NCI-H748 (cell line): ENCODE data around the gene HES3.

Experiments used
- DNase-seq: peaks from one replicate; lab custom pipeline; 2025; ENCODE audit not compliant: unreplicated experiment; lab: John Stamatoyannopoulos, UW

The HES3 gene

DNA sequence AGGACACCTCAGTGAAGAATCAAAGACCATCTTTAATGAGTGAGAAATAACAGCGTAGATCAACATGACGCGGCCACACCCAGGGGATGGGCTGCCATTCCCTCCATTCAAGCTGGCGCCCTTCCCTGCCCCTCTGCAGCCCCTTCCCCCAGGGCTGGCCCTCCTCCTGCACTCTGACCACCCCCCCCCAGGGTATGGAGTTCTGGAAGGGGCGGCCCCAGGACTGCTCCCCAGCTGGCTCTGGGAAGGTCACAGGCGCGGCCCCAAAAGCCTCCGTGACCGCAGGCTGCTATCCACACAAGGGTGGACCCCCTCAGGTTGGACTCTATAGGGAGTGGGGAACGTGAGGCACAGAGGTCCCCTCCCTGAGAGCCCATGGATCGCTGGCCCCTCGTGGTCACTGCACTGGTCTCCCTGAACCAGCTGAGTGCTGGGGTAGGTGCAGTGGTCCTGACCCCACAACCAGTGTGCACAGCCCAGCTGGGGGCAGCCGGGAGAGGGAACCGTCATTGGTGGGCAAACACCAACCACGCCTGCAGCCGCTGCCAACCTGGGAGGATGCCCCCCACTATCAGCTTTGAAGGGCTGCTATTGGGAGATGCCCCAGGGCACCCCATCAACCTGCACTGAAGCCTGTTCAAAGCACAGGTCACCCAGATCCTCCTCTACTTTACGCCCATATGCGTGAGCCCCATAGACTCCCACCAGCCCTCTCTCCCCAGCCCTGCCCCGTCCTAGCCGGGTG lies 33.0 kb downstream of the HES3 start:
- DNase-seq, result no peak

DNA sequence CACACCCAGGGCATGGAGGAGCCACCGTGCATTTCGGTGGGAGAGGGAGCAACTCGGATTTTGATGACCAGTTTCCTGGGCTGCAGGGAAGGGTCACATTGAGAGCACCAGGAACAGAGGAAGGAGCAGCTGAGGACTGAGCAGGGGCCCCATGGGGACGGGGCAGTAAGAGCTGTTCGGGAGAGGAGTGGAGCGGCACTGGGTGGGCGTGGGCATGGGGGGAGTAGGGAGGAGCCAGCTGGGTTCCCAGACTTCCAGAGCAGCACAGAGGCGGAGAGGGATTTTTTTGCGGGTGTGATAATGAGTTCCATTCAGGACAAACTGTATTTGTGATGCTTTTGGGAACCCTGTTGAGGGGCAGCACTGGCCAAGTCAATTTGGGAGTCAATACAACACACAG lies 34.3 kb downstream of the HES3 start:
- no peak for DNase-seq

GRCh38 chr1:6279066-6279465 lies 35.1 kb downstream of the HES3 start:
- no peak for DNase-seq

DNA sequence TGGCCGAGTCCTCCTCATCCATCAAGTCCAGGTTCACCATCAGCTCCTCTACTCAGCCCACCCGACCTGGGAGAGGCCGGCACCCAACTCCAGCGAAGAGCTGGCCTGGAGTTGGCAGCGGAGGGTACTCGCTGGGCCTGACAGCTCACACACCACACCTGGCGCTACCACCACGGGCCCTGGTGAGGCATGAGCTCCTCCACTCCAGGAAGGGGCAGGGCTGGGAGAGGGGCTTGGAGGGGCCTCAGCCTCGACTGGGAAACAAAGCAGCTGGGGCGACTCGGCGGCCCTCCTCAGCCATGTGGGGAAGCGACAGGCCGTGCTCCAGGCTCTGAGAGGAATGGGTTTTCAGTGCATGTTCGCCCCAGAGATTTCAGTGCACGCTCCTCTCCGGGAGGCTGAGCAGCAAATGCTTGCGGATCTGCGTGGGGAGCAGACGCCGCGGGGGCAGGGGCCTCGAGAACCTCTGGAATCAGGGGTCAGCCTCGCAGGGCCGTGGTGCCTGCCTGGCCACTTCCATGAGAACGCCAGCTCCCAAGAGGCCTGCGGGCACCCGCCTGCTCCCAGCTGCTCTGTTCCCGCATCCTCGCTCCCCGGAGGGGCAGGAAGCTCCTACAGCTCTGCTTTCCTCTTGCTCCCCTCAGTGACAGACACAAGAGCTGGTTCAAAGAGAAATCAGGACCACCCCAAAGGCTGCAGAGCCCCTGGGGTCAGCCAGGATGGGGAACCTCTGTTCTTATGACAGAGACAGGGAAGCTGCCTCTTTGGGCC lies 35.8 kb downstream of the HES3 start:
- DNase-seq, result no peak

DNA sequence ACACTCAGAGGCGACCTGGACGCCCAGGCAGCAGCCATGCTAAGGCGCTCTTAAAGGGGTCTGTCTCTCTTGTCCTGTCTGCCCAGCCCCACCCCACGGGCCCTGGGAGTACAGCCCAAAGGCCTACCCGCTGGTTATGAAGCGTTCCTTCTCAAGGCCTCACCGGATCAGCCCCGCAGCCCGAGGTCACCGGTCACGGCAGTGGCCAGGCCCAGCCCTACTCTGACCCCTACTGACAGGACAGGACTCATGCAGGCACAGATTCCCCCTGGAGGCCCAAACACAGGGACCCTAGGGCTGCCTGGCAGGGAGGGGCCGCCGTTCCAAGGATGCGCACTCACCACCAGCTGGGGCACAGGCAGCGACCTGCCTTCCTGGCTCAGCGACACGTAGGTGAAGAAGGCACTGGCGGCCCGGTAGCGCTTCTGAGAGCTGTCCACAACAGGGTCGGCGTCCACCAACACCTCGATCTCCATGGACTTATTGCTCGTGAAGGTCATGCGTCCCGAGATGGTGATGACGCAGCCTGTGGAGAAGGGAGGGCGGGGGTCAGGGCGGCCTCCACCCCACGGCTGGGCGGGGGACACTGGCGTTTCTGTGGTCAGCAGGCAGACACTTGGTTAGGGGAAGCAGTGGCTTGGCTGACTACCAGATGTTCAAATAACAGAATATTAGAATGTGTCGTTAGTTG lies 36.9 kb downstream of the HES3 start:
- DNase-seq, result peak; percentile 5

- no peak for DNase-seq
Measured at GRCh38 chr1:6281511-6282402, 37.8 kb downstream of the HES3 start.

DNA sequence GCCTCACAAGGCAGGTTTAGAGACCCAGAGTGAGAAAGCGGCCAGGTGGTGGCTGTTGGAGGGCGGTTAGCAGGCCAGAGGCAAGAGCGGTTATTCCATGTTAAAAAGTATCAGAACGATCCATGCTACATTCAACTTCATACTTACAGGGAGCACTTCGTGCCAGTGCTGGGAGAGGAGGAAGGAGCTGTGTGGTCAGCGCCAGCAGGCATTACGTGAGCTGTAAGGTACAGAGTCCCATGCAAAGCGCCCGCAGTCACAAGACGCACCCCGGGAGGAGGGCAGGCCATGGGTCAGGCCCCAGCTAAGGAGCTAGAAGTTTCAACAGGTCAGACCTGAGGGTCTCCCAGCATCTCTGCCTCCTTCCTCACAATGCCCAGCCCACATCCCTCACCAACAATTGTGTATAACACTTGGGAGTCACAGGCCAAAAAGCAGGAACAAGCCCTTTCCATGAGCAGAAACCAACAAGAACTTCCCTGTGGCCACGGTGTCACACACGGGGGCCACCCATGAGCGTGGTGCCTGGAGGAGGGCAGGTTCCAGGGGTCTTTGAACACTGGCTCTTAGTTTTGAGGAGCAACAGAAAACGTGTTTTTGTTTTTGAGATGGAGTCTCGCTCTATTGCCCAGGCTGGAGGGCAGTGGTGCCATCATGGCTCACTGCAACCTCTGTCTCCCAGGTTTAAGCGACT lies 38.7 kb downstream of the HES3 start:
- no peak for DNase-seq

GRCh38 chr1:6285336-6285735 lies 41.4 kb downstream of the HES3 start:
- DNase-seq, result no peak

GRCh38 chr1:6286266-6286665 lies 42.3 kb downstream of the HES3 start:
- no peak for DNase-seq

- no peak for DNase-seq
Measured at GRCh38 chr1:6287029-6287428, 43.0 kb downstream of the HES3 start.

DNA sequence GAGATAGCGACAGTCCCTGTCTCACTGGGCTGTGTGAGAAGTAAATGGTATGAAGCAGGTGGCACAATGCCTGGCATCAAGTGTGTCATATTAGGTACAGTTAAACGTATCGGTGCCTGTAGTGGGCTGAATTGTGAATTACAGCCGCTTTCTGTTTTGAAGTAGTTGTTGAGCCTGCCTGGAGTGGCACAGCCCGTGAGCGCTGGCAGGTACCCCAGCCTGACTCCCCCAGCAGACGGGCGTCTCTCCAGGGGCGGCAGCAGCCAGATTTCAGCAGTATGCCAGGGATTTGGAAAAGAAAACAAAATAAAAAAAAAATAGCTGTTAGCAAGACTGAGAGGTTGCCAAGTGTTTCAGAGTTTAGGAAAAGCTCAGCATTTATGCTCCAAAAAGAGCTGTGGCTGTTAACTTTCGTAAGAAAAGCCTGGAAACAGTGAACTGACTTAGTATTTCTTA lies 43.5 kb downstream of the HES3 start:
- DNase-seq, result no peak

- no peak for DNase-seq
Measured at GRCh38 chr1:6288026-6288425, 44.0 kb downstream of the HES3 start.

DNA sequence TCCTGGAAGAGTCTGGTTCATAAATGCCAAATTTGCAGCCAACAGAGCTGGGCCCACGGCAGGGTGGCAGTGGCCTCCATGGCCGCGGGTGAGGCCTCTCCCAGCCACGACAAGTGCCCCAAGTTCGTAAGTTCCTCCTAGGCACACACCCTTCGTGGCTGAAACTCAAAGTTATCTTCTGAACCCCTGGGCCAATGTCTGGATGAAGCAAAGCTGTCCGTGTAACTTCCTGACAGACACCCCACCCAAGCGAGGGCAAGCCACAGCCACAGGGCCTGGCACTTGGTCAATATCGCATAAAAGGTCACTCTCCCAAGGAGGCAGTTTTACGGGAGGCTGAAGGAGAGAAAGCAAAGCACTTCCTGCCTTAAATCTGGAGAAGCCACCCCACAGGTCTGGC lies 44.7 kb downstream of the HES3 start:
- no peak for DNase-seq

- no peak for DNase-seq
Measured at GRCh38 chr1:6292102-6292501, 48.1 kb downstream of the HES3 start.

DNA sequence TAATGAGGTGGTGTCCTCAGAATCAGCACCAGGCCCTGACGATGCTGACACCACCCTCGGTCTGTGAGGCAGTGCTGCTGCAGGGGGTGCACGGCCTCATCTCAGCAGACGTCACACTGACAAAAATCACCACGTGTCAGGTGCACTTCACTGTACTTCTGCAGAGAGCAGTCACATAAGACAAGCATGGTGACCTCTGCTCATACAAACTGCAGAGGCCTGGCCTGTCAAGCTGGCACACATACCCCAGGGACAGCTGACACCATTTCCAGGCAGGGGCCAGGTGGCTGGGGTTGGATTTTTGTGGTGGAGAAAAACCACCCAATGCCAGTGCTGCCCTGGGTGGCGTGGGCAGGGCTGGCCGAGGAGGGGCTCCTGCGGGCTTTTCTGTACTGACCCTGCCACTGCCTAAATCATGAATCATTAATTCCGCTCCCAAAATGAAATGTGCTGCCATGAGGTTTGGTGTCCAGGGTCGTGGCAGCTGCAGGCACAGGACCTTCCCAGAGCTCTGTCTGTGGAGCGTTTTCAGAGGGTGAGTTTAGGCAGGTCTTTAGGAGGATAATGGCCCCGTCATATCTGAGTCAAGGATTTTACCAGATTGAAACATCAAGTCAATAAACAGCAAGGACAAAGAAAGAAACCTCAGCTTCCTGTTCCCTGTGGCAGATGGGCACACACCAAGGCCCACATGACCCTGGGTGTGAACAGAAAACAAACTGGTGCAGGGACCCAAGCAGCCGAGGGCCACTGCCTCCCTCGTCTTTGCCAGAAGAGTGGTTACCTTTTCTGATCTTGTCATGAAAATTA lies 50.3 kb downstream of the HES3 start:
- DNase-seq, result no peak

DNA sequence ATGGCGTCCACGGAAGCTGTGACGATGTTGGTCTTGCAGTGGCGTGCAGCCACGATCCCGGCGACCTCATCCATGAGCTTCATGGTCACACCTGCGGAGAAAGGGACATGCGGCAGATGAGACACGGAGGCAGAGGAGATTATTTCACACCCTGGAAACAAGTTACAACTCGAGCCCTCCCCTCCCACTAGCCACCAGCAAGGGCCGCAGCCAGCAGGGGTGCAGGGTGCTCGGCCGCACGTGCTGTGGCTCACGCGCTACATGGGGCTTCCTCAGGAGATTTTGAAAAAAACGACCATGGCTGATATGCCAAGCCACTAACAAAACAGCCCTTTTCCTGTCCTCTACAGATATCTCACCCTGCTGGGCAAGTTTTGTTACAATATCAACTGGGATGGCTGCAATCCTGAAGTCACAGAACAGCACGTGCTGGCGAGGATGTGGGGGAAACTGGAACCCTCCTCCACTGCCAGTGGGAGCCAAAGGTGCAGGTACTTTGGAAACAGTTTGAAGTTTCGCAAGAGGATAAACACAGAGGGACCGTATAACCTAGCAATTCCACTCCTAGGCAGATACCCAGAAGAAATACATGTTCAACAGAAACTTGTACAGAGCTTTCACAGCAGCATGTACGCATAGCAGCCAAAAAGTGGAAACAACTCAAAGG lies 51.0 kb downstream of the HES3 start:
- DNase-seq, result no peak
